WTC11 (cell line): Measurements from ENCODE around the gene TYROBP. TPM values are rescaled to one million over a fixed set of nuclear protein-coding genes. Genes with fewer than 3 reads are reported as not detected.

ENCODE experiments used
- ATAC-seq: fragments of 200-7000 bp; cut with Tn5 transposase; 2 replicates; pipeline ENCODE4 v1.10.0; 2021; ENCODE audit warnings: mild to moderate bottlenecking, moderate library complexity
- CTCF ChIA-PET: fragments of 300-600 bp; sonication (Branson Sonifier 250); formaldehyde crosslinking; loops from one replicate; lab custom pipeline; 2021; ENCODE audit warnings: antibody characterized with exemption; lab: Charles Lee
- POLR2A ChIA-PET: fragments of 350-600 bp; sonication (Branson Sonifier 250); formaldehyde crosslinking; loops from one replicate; lab custom pipeline; 2021; ENCODE audit warnings: antibody characterized with exemption; lab: Charles Lee
- DNase-seq: peaks from one replicate; pipeline ENCODE4 v3.0.0; 2021; ENCODE audit warnings: low spot score
- H3K27ac Mint-ChIP-seq: 2 replicates; pipeline ENCODE4 v1.8.0; 2021; ENCODE audit warnings: mixed read lengths
- H3K27me3 Mint-ChIP-seq: 2 replicates; pipeline ENCODE4 v1.8.0; 2021; ENCODE audit warnings: low read depth, mild to moderate bottlenecking, moderate library complexity, mixed read lengths
- H3K36me3 Mint-ChIP-seq: 2 replicates; pipeline ENCODE4 v1.8.0; 2021; ENCODE audit warnings: mixed read lengths
- H3K4me1 Mint-ChIP-seq: 2 replicates; pipeline ENCODE4 v1.8.0; 2022; ENCODE audit warnings: mixed read lengths
- H3K4me3 Mint-ChIP-seq: 2 replicates; pipeline ENCODE4 v1.8.0; 2021; ENCODE audit warnings: mild to moderate bottlenecking, moderate library complexity, mixed read lengths
- H3K9me3 Mint-ChIP-seq: 2 replicates; pipeline ENCODE4 v1.8.0; 2021; ENCODE audit warnings: mixed read lengths
- AFF4 ChIP-seq: sonication (generic); formaldehyde crosslinking; IDR thresholded peaks from 2 replicates; pipeline ENCODE4 v1.8.1; 2023; ENCODE audit warnings: mild to moderate bottlenecking, missing genetic modification reagents, borderline replicate concordance
- ARID4B ChIP-seq: sonication (generic); formaldehyde crosslinking; IDR thresholded peaks from 2 replicates; pipeline ENCODE4 v1.8.0; 2023; ENCODE audit warnings: missing genetic modification reagents, mild to moderate bottlenecking, borderline replicate concordance
- ATF2 ChIP-seq: sonication (generic); formaldehyde crosslinking; IDR thresholded peaks from 2 replicates; pipeline ENCODE4 v1.8.1; 2022; ENCODE audit warnings: low read depth, missing genetic modification reagents, borderline replicate concordance
- ATF6 ChIP-seq: sonication (generic); formaldehyde crosslinking; IDR thresholded peaks from 2 replicates; pipeline ENCODE4 v1.8.1; 2023; ENCODE audit warnings: mild to moderate bottlenecking, missing genetic modification reagents
- FOXP1 ChIP-seq: sonication (generic); formaldehyde crosslinking; IDR thresholded peaks from 2 replicates; pipeline ENCODE4 v1.8.0; 2022; ENCODE audit warnings: missing genetic modification reagents, mild to moderate bottlenecking, moderate library complexity, borderline replicate concordance
- GABPB1 ChIP-seq: sonication (generic); formaldehyde crosslinking; IDR thresholded peaks from 2 replicates; pipeline ENCODE4 v1.8.1; 2023; ENCODE audit warnings: mild to moderate bottlenecking, missing genetic modification reagents
- HMGA2 ChIP-seq: fragments of 250-450 bp; sonication (Bioruptor Pico); IDR thresholded peaks from 2 replicates; pipeline ENCODE4 v1.4.0; 2021; ENCODE audit warnings: mild to moderate bottlenecking, moderate library complexity
- HMGXB4 ChIP-seq: sonication (generic); formaldehyde crosslinking; IDR thresholded peaks from 2 replicates; pipeline ENCODE4 v1.8.1; 2023; ENCODE audit warnings: mild to moderate bottlenecking, moderate library complexity, missing genetic modification reagents
- JUN ChIP-seq: sonication (generic); formaldehyde crosslinking; IDR thresholded peaks from 2 replicates; pipeline ENCODE4 v1.8.0; 2023; ENCODE audit warnings: mild to moderate bottlenecking, missing genetic modification reagents
- MYBL2 ChIP-seq: sonication (generic); formaldehyde crosslinking; IDR thresholded peaks from 2 replicates; pipeline ENCODE4 v1.8.1; 2023; ENCODE audit warnings: mild to moderate bottlenecking, moderate library complexity, missing genetic modification reagents
- NFATC4 ChIP-seq: fragments of 250-450 bp; sonication (Bioruptor Pico); IDR thresholded peaks from 2 replicates; pipeline ENCODE4 v1.9.0; 2021; ENCODE audit warnings: mild to moderate bottlenecking
- PREB ChIP-seq: sonication (generic); formaldehyde crosslinking; IDR thresholded peaks from 2 replicates; pipeline ENCODE4 v1.8.1; 2022; ENCODE audit warnings: mild to moderate bottlenecking, missing genetic modification reagents, moderate library complexity, borderline replicate concordance
- RELA ChIP-seq: sonication (generic); formaldehyde crosslinking; IDR thresholded peaks from 2 replicates; pipeline ENCODE4 v1.8.1; 2022; ENCODE audit warnings: missing genetic modification reagents, mild to moderate bottlenecking, borderline replicate concordance
- USF1 ChIP-seq: sonication (generic); formaldehyde crosslinking; IDR thresholded peaks from 2 replicates; pipeline ENCODE4 v1.8.0; 2022; ENCODE audit warnings: mild to moderate bottlenecking, missing genetic modification reagents
- ZNF138 ChIP-seq: sonication (generic); formaldehyde crosslinking; conservative IDR thresholded peaks from 2 replicates; pipeline ENCODE4 v1.8.1; 2022; ENCODE audit warnings: mild to moderate bottlenecking, moderate library complexity, missing genetic modification reagents
- ZNF219 ChIP-seq: sonication (generic); formaldehyde crosslinking; IDR thresholded peaks from 2 replicates; pipeline ENCODE4 v1.8.0; 2023; ENCODE audit warnings: missing genetic modification reagents, mild to moderate bottlenecking, borderline replicate concordance
- ZNF232 ChIP-seq: sonication (generic); formaldehyde crosslinking; IDR thresholded peaks from 2 replicates; pipeline ENCODE4 v1.8.0; 2022; ENCODE audit warnings: mild to moderate bottlenecking, missing genetic modification reagents
- total RNA-seq: library from RNA; stranded (reverse); gene quantifications from 3 replicates; pipeline ENCODE4 v1.2.3, GENCODE V29; 2021

The TYROBP gene
- total RNA-seq, 1 experiment from 2014 or later = 0.46 TPM

- H3K36me3 Mint-ChIP-seq = no peaks in the 10 kb centered on the region; the same call in 1 of the 2 replicates
- no peak for DNase-seq
- no peak overlapping the region for H3K27ac Mint-ChIP-seq
- TF ChIP-seq HMGXB4 (CRISPR knock-in tag) (no peak), ZNF219 (no peak), USF1 (CRISPR knock-in tag) (no peak)
- CTCF ChIA-PET = no interaction called here
- H3K27me3 Mint-ChIP-seq = peaks cover 48% of the 10 kb centered on the region
- peaks cover 6% of the 10 kb centered on the region for H3K9me3 Mint-ChIP-seq
- ATAC-seq = no peak
- H3K4me1 Mint-ChIP-seq = 0 out of 2 replicates have a peak, but pooled peaks cover 4% of the 10 kb centered on the region
- POLR2A ChIA-PET = no interaction called here
- H3K4me3 Mint-ChIP-seq = no peak overlapping the region
Measured at GRCh38 chr19:35955881-35956634, 48.0 kb upstream of the TYROBP start.

GRCh38 chr19:35949131-35949530 is 41.0 kb upstream of the TYROBP start:
- CTCF ChIA-PET = interaction anchor here (1.0 to 1.8 kb wide), 4 partner anchors 45 to 179 kb away, joined by 3 to 6 read pairs (median 3); partner anchors contain the start of gene ALKBH6
- Mint-ChIP-seq H3K4me1 (peaks cover 8% of the 10 kb centered on the region), H3K36me3 (peaks cover 1% of the 10 kb centered on the region; the same call in 1 of the 2 replicates), H3K9me3 (no peaks in the 10 kb centered on the region), H3K27me3 (no peaks in the 10 kb centered on the region; the same call in 1 of the 2 replicates), H3K27ac (no peak overlapping the region; the same call in 1 of the 2 replicates), H3K4me3 (no peak overlapping the region)
- DNase-seq = no peak
- no peak for ATAC-seq
- POLR2A ChIA-PET = interaction anchor here (0.7 kb wide), 1 partner anchor 70 kb away, joined by 3 read pairs; no protein-coding TSS in a partner anchor
- TF ChIP-seq RELA = no peak
- no peak for TF ChIP-seq AFF4 (CRISPR knock-in tag)
- TF ChIP-seq HMGA2 = no peak
- TF ChIP-seq MYBL2 (CRISPR knock-in tag) = no peak
- no peak for TF ChIP-seq JUN (CRISPR knock-in tag)
- no peak for TF ChIP-seq NFATC4
- TF ChIP-seq ATF2 (CRISPR knock-in tag) = no peak
- TF ChIP-seq GABPB1 (CRISPR knock-in tag) = no peak
- TF ChIP-seq ZNF232 (CRISPR knock-in tag) = no peak
- no peak for TF ChIP-seq ZNF219
- no peak for TF ChIP-seq ZNF138 (CRISPR knock-in tag)
- no peak for TF ChIP-seq ARID4B (CRISPR knock-in tag)
- no peak for TF ChIP-seq PREB (CRISPR knock-in tag)
- TF ChIP-seq FOXP1 (CRISPR knock-in tag) = no peak
- no peak for TF ChIP-seq ATF6 (CRISPR knock-in tag)
